PC-3 (cell line): Measurements from ENCODE around the gene GATA2.

Source experiments
- EZH2 ChIP-seq: fragments of 300-600 bp; sonication (generic); IDR thresholded peaks from one replicate; pipeline ENCODE4 v1.6.1; 2017; ENCODE audit warnings: antibody characterized with exemption, mild to moderate bottlenecking, low read length; ENCODE audit not compliant: unreplicated experiment
- EZH2phosphoT487 ChIP-seq: fragments of 300-600 bp; sonication (generic); IDR thresholded peaks from 2 replicates; pipeline ENCODE4 v1.6.1; 2018; ENCODE audit warnings: mild to moderate bottlenecking, antibody characterized with exemption, low read length, borderline replicate concordance
- TF ChIP-seq, protein P1 (sequence below): fragments of 300-600 bp; sonication (generic); conservative IDR thresholded peaks from 2 replicates; pipeline ENCODE4 v1.5.1; 2017; ENCODE audit warnings: antibody characterized with exemption, low read depth, mild to moderate bottlenecking, low read length

- TF ChIP-seq, protein P1, sequence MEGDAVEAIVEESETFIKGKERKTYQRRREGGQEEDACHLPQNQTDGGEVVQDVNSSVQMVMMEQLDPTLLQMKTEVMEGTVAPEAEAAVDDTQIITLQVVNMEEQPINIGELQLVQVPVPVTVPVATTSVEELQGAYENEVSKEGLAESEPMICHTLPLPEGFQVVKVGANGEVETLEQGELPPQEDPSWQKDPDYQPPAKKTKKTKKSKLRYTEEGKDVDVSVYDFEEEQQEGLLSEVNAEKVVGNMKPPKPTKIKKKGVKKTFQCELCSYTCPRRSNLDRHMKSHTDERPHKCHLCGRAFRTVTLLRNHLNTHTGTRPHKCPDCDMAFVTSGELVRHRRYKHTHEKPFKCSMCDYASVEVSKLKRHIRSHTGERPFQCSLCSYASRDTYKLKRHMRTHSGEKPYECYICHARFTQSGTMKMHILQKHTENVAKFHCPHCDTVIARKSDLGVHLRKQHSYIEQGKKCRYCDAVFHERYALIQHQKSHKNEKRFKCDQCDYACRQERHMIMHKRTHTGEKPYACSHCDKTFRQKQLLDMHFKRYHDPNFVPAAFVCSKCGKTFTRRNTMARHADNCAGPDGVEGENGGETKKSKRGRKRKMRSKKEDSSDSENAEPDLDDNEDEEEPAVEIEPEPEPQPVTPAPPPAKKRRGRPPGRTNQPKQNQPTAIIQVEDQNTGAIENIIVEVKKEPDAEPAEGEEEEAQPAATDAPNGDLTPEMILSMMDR: no peak
- TF ChIP-seq EZH2 (no peak), EZH2phosphoT487 (no peak)
Observed at GRCh38 chr3:128498127-128498626, 5.2 kb upstream of the GATA2 start.
